NCI-H345 treated with DMSO at 0.1 percent for 48 hours (cell line): ENCODE measurements around the gene IGSF5.

Experiments
- DNase-seq: peaks from one replicate; lab custom pipeline; 2025; ENCODE audit not compliant: unreplicated experiment; lab: John Stamatoyannopoulos, UW

Gene IGSF5

GRCh38 chr21:39812983-39813382 is 68.0 kb downstream of the IGSF5 start:
- DNase-seq = no peak

- no peak for DNase-seq
Observed at GRCh38 chr21:39818557-39818956, 73.6 kb downstream of the IGSF5 start.

GRCh38 chr21:39822042-39822441 is 77.1 kb downstream of the IGSF5 start:
- no peak for DNase-seq

GRCh38 chr21:39825250-39825649 is 80.3 kb downstream of the IGSF5 start:
- no peak for DNase-seq

- DNase-seq = no peak
Observed at GRCh38 chr21:39834543-39834942, 89.6 kb downstream of the IGSF5 start.

- no peak for DNase-seq
Observed at GRCh38 chr21:39837861-39838359, 92.9 kb downstream of the IGSF5 start.

- no peak for DNase-seq
Observed at GRCh38 chr21:39840373-39841097, 95.6 kb downstream of the IGSF5 start.

- DNase-seq = no peak
Observed at GRCh38 chr21:39842741-39843459, 97.9 kb downstream of the IGSF5 start.

GRCh38 chr21:39843483-39843882 is 98.5 kb downstream of the IGSF5 start:
- DNase-seq = no peak

GRCh38 chr21:39843916-39844315 is 98.9 kb downstream of the IGSF5 start:
- DNase-seq = no peak

GRCh38 chr21:39845571-39846130 is 100.7 kb downstream of the IGSF5 start:
- DNase-seq = no peak

GRCh38 chr21:39847877-39848276 is 102.9 kb downstream of the IGSF5 start:
- no peak for DNase-seq

- no peak for DNase-seq
Observed at GRCh38 chr21:39849014-39849655, 104.2 kb downstream of the IGSF5 start.

GRCh38 chr21:39850333-39850732 is 105.3 kb downstream of the IGSF5 start:
- DNase-seq = no peak

GRCh38 chr21:39851002-39851618 is 106.1 kb downstream of the IGSF5 start:
- no peak for DNase-seq
